Kidney glomerular epithelial cell (primary cell): Measurements from ENCODE around the gene HS6ST3.
"Not testable (repeated sequence)": the region's sequence is repeated elsewhere in the genome, so short reads cannot be mapped to it uniquely, and the experiment has no call there.

Source experiments
- DNase-seq: peaks from one replicate; lab custom pipeline; 2025; lab: John Stamatoyannopoulos, UW

Gene HS6ST3

DNA sequence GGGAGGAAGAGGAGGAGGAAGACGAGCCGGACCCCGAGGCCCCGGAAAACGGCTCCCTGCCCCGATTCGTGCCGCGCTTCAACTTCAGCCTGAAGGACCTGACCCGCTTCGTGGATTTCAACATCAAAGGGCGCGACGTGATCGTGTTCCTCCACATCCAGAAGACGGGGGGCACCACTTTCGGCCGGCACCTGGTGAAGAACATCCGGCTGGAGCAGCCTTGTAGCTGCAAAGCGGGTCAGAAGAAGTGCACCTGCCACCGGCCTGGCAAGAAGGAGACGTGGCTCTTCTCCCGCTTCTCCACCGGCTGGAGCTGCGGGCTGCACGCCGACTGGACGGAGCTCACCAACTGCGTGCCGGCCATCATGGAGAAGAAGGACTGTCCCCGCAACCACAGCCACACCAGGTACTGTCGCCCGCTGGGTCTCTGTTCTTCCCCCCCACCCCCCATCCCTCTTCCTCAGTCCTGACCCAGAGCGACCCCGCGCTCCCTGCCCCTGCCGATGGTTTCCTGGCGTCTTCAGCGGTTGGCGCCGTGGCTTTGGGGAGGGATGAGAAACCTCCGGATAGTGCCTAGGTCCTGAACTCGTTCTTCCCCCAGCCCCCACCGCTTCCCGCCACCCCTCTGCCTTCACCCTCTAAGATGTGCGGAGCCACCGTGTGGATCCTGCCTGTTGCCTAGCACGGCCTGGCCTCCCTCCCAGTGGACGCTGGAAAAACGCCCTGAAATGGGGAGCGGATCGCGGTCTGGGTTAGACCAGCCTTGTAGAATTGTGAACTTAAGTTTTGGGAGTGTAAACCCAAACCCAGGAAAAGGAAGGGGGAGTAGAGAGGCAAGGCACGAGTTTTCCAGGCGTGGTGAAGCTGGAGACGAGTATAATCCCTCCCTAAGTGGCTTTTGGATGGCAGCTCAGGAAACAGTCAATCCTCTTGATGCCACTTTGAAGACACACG is 1.5 kb downstream of the HS6ST3 start:
- no peak for DNase-seq

DNA sequence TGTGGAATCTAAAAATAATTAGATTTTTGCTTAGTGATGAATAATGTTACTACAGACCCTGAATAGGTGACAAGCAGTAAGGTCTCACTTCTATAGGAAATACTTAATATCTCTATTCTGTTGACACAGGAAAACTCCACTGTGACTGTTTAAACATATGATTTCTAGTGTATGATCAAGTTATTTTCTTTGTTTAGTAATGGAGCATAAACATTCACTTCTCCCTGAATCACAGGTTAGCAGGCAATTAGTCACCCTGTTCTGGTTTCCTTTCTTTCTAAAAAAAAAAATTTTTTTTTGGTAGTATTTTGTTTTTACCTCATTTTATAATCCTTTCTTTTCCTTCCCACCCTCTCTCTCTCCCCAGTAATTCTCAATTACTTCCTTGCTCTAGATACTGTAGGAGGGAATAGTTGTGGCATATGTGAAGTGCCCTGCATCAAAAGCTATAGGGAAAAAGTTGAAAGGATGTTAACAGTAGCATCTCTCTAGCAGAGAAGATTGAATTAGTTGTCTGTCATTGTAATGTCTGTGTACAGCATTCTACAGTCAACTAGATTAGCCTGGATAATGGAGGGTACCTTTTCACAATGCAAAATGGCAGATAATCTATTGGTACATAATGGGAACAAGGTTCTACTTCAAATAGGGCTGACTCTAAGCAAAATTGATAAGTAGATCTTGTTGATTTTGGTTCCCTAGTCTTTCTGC is 3.5 kb downstream of the HS6ST3 start:
- no peak for DNase-seq

DNA sequence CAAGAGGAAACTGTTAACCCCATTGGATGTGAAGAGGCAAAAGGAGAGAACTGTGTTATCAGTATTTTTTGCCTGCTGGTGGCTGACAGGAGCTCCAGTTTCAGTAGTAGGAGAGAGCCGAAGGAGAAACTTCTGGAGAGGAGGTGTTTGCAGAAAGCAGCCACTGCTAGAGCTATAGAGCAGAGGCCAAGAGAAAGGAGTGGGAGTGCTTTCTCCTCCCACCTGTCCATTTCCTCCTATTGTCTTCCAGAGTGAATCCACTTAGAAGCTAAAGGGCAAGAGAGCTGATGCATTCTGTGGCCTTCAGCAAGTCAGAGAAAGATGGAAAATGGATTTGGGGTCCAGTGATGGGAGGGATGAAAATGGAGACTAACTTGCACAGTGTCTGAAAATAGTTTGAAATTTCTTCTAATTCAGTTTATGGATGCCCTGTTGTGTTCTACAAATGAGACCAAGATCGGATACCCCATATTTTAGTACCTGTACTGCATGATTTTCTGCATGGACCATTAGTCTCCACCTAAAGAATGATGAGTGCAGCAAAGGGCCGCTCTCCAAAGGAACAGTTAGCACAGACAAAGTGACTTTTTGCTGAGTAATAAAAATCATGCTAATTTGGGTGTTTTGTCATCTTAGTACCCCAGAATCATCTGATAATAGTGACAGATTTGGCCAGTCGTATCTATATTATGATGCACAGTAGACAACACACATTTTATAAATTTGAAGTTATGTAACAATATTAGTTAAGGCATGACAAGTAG is 10.7 kb downstream of the HS6ST3 start:
- no peak for DNase-seq

DNA sequence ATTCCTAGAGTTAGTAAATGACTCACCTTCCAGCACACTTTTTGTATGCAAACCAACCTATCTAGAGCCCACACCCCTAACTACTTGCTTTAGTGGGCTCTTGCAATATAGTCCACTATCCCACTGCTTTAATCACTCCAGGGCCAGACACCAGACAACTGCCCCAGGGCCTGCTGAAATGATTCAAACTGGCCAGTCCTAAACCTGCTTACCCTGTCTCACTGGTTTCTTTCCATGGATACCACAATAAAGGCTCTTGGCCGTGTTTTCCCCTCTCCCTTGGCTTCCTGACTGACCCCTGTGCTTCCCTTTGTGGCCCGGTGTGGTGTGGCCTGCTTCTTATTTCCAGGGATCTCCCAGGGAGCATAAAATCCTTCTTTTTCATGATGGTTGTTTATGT is 14.6 kb downstream of the HS6ST3 start:
- DNase-seq, result no peak

DNA sequence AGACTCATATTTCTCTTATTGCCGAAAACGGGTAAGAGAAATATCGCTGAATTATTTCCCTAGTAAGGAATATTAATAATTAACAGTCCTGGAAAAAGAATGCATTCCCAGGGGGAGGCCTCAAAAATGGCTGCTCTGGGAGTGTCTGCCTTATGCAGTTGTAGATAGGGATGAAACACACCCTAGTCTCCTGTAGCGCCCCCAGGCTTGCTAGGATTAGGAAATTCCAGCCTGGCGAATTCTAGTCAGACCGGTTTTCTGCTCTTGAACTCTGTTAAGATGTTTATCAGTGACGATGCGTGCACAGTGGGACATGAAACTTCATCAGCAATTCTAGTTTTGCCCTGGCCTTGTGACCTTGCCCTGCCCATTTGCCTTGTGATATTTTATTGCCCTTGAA is 18.2 kb downstream of the HS6ST3 start:
- DNase-seq, result not testable (repeated sequence)

DNA sequence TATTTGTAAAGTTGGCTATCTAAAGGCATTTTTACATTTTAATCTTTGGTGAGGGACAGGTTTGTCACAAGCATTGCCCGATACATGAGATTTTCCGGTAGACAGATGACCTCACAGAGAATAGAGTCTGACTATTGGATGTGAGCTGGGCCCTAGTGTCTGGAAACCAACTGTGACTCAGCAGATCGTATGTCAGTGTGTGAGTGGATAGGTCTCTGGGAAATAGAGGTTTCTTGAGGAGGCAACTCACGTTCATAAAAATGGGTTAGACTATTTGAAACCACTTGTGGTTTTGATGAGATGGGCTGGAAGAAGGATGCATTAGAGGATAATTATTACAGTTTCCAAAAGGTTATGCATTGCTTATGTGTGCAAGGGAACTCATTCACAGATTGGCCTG is 19.2 kb downstream of the HS6ST3 start:
- DNase-seq, result no peak

DNA sequence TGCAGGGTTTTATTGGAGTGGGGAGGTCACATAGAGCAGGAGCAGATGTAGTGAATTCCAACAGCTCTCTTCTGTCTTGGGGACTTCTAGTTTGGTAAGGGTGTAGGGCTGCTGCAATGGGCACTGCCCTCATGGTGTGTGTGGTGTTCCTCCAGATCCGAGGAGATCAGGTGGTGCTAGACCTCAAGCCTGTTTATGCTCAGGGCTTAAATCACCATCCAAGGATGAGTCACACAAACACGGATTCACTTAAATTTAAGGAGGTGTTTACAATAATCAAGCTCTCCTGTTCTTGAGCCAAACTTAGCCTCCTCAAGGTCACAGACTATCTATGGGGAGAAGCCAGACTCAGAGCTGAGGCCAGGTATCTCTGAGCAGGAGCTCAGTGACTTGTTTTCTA is 23.0 kb downstream of the HS6ST3 start:
- no peak for DNase-seq

DNA sequence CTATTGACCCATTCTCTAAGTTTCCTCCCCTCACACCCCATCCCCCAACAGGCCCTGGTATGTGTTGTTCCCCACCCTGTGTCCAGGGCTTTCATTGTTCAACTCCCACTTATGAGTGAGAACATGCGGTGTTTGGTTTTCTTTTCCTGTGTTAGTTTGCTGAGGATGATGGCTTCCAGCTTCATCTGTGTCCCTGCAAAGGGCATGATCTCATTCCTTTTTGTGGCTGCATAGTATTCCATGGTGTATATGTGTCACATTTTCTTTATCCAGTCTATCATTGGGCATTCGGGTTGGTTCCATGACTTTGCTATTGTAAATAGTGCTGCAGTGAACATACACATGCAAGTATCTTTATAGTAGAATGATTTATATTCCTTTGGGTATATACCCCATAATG is 25.5 kb downstream of the HS6ST3 start:
- DNase-seq, result not testable (repeated sequence)

DNA sequence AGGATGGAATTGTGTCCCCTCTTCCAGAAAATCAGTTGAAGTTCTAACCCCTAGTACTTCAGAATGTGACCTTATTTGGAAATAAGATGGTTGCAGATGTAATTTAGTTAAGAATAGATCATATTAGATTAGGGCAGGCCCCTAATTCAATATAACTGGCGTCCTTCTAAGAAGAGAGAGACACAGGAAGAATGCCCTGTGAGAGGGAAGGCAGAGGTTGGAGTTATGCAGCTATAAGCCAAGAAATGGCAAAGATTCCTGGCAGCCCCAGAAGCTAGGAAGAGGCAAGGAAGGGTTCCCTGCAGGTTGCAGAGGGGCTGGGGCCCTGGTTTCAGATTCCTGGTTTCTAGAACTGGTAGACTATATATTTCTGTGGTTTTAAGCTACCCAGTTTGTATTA is 30.0 kb downstream of the HS6ST3 start:
- DNase-seq, result no peak

DNA sequence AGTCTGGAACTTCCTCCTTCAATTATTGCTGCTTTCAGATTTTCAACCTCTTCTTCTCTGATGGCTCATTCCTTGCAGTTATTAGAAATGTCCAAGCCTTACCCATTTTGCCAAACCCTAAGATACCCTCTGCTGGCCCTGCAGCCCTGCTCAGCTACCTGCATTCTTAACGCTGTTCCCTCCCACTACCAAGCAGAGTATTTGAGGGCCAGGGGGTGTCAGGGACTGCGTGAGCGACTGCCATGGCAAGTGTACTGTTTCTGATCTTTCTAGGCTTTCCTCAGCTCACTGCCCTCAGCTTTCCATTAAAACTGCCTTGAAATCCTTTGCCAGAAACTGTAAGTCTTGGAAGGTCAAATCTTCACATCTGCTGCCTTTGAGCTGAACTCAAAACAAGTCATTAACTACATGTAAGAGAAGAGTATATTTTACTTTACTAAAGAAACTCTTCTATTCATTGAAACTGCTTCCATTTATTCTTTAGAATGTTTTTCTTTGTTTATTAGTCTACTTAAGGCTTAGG is 41.0 kb downstream of the HS6ST3 start:
- DNase-seq, result no peak

DNA sequence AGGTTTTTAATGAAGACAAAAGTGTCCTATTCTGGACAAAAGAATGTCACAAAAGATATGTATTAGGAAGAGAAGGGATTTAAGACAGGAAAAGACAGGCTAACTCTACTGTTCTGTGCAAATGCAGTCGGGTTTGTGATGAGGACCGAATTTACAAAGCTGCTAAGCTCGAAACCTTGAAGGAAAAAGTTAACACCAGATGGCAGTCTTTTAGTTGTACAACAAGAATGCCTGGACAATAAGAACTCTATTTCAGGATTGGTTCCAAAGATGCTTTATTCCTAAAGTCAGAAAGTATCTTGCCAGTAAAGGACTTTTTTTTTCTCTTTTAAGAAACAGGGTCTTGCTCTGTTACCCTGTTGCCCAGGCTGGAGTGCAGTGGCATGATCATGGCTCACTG is 51.1 kb downstream of the HS6ST3 start:
- DNase-seq, result peak; percentile 14

DNA sequence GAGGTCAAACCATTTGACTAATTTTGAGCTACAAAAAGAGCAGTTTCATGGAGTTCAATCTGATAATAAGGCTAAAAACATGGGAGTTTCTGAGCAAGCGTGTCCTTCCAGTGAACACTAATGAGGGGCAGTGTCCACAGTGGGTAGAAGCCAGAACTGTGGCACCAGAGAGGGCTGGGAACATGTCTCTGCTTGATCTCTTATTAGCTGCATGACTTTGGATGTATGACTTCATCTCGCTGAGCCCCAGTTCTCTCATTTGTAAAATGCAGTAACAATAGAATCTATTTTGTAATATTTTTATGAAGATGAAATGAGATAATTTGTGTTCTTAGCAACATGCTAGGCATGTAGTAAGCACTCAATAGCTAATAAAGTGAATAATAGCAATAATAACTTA is 69.8 kb downstream of the HS6ST3 start:
- DNase-seq, result no peak

DNA sequence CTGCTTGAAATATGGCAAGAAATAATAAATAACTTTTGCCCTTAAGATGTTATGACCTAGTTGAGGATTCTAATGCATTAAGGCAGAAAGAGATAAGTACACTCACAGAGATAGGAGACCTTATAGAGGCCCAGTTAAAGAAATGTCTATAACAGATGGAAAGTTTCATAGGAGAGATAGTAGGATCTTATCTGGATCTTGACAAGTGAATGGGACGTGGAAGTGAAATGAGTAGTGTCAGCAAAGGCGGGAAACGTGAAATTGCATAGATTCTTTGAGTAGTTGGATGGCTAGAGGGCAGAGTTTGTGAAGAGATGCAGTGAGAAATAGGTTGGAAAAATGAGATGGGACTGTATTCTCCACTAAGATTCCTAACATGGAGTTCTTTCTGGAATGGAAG is 71.2 kb downstream of the HS6ST3 start:
- no peak for DNase-seq

DNA sequence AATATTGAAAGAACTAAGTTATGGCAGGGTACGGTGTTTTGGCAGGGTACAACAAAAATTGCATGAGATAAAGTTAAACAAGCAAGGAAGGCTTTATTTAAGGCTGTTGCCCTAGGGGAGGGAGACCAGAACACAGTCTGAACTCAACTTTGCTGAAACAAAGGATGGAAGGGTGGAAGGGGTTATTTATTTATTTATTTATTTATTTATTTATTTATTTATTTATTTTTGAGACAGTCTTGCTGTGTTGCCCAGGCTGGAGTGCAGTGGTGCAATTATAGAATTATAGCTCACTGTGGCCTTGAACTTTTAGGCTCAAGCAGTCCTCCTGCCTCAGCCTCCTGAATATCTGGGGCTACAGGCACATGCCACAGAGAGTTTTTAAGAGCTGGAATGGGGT is 75.9 kb downstream of the HS6ST3 start:
- no peak for DNase-seq

DNA sequence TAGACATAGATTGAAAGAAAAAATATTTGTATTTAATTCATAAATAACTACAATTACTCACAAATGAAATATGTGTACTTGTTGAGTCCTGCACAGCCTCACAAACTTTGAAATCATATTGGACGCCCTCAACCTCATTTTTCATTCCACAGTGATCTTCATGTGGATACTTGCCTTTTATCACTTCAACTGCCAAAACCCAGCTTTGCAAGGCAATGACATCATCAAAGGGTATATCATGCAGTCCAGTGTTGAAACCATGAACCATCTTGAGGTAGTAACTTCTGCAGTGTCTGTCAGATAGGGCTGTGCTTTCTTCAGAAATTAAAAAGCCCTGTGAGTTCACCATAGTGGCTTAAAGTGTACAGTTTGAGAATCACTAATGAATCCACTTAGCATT is 82.2 kb downstream of the HS6ST3 start:
- no peak for DNase-seq

DNA sequence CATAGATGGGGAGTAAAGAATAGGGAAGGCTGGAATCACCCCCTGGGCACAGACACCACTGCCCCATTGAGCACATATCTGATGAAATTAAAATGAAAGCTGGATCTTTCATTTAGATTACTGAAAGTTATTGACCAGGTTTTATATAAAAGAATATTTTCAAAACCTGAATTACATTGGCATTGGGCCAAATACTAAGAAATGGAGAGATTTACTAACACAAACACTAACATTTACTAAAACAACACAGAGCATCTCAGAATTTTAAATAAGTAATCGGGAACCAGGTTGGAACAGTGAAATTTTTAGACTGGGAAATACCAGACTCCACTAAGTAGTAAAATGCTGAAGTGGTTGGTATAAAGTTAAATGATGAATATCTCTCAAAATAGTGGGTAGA is 88.9 kb downstream of the HS6ST3 start:
- no peak for DNase-seq

DNA sequence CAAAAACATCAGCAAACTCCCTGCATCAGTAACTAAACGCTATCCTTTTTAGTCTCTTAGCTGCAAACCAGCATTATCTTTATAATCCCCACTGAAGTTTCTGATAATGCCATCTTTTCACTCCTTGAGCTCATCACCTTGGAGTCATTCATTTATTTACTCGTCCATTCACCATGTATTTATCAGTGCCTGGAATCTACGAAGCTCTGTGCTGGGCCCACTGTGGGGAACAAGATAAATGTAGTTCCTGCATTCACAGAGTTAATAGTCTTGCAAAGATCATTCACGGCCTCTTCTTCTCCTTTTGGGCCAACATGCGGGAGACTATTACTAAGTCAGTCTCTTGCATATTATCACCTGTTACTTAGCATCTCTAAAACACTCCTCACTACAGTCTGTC is 89.4 kb downstream of the HS6ST3 start:
- DNase-seq, result no peak

DNA sequence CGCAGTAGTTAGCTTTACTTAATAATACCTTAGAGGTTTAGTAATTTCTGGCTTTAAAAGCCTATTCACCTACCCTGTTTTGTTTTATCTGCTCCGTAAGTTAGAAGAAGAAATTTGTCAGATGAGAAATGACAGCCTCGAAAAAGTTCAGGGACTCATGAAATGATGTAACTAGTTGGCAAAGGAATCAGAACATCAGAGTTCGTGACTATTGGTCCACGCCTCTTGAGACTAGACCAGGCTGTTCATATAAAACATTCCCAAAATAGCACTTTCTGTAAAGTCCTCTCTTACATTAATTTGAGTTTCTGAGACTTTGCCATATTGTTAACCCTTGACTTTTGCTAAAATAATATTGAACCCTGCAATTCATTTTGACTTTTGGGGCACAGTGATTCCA is 92.0 kb downstream of the HS6ST3 start:
- DNase-seq, result no peak

DNA sequence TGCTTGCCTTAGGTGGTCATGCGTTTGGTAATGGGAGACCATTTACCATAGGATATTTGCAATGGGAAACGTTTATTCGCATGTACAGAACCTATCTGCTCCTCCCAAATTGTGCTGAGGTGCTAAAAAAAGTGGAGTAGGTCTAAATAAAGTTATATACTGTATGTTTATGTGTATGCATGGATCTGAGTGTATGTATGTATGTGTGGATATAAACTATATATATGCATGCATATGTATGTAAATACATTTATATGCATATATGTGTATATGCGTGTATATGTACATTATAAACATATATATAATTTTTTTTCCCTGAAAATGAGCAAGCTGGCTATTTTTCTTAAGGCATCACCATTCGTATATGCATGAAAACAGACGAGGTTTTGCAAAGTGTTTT is 95.9 kb downstream of the HS6ST3 start:
- DNase-seq, result no peak

DNA sequence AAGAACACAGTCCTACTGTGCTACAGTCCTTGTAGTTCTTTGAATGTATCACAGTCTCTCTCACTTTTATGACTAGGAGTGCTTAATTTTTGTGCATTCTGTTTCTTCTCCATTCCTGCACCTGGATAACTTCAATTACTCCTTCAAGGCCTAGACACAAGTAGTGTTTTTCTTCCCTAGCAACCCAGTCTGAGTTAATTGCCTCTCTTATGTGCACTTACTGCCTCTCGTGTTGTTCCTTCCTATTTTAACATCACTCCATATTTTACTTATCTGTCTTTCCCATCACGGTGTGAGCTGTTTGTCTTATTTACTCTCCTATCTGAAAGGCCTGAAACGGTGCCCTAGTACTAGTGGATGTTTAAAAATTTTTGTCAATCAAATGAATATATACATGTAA is 101.5 kb downstream of the HS6ST3 start:
- no peak for DNase-seq

DNA sequence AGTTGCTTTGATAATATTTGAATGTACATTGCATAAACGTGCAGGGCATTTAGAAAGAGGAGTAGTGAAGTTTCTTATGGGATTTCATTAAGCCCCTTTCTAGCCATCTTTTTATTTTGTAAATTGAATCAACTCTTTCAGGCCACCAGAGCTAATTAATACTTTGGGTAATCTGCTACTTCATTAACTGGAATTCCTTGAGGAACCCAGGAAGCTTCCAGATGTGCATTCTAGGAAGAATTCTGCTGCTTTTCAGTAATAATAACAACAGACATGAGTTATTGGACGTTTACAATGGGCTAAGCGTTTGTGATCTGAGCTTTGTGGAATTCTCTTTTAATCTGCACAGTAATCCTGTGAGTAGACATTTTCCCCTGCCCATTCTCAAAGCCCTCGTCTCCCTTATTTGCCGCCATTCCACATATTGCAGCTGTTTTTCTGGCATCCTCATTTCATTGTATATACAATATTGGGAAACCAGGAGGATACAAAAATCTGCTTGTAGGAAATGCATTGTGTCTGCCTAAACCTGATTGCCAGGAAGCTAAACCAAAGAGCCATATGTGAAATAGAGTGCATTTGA is 103.9 kb downstream of the HS6ST3 start:
- DNase-seq, result no peak

DNA sequence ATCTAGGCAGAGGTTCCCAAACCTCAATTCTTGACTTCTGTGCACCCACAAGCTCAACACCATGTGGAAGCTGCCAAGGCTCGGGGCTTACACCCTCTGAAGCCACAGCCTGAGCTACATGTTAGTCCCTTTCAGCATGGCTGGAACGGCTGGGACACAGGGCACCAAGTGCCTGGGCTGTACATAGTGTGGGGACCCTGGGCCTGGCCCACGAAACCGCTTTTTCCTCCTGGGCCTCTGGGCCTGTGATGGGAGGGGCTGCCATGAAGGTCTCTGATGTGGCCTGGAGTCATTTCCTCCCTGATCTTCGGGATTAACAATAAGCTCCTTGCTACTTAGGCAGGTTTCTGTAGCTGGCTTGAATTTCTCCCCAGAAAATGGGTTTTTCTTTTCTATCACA is 108.1 kb downstream of the HS6ST3 start:
- no peak for DNase-seq
